ENCODE data around the gene FZR1.
"Not testable (repeated sequence)": the region's sequence is repeated elsewhere in the genome, so short reads cannot be mapped to it uniquely, and the experiment has no call there.

Gene FZR1

GRCh38 chr19:3565139-3565538, 59.0 kb downstream of the FZR1 start:
- TF ChIP-seq CTCF (IDR thresholded peaks at IDR 0.05; ENCODE audit: insufficient read depth, missing control alignments), result no peak
- FAIRE-seq (no peak), DNase-seq (ENCODE audit: insufficient read length, low spot score) (no peak)

GRCh38 chr19:3570042-3570441, 63.9 kb downstream of the FZR1 start:
- not testable (repeated sequence) for DNase-seq (ENCODE audit: insufficient read length, low spot score); FAIRE-seq

- no peak for TF ChIP-seq CTCF (IDR thresholded peaks at IDR 0.05; ENCODE audit: insufficient read depth, missing control alignments)
- DNase-seq (ENCODE audit: insufficient read length, low spot score) (no peak), FAIRE-seq (no peak)
Measured at GRCh38 chr19:3570606-3571011, 64.5 kb downstream of the FZR1 start.

- DNase-seq (ENCODE audit: insufficient read length, low spot score) (peak; percentile 93), FAIRE-seq (no peak)
- no peak for TF ChIP-seq CTCF (IDR thresholded peaks at IDR 0.05; ENCODE audit: insufficient read depth, missing control alignments)
Measured at GRCh38 chr19:3572132-3572854, 66.2 kb downstream of the FZR1 start.

GRCh38 chr19:3572855-3573161, 66.7 kb downstream of the FZR1 start, which contains the start of gene HMG20B:
HMG20B (plus strand) TSS chr19:3572944; CDS start chr19:3573310, 366 bp downstream.
- no peak for TF ChIP-seq CTCF (IDR thresholded peaks at IDR 0.05; ENCODE audit: insufficient read depth, missing control alignments)
- no peak for FAIRE-seq
- no peak for DNase-seq (ENCODE audit: insufficient read length, low spot score)

GRCh38 chr19:3573162-3573857, 67.2 kb downstream of the FZR1 start:
- FAIRE-seq, result no peak
- TF ChIP-seq CTCF (IDR thresholded peaks at IDR 0.05; ENCODE audit: insufficient read depth, missing control alignments), result no peak
- no peak for DNase-seq (ENCODE audit: insufficient read length, low spot score)

GRCh38 chr19:3573858-3574637, 67.9 kb downstream of the FZR1 start:
- no peak for TF ChIP-seq CTCF (IDR thresholded peaks at IDR 0.05; ENCODE audit: insufficient read depth, missing control alignments)
- FAIRE-seq (no peak), DNase-seq (ENCODE audit: insufficient read length, low spot score) (peak; percentile 62)
